22Rv1 (cell line): ENCODE measurements around the gene CSF1.

Experiments
- H3K27ac ChIP-seq: fragments of 450-650 bp; 2 replicates; pipeline ENCODE4 v1.5.1; 2017
- ZFX ChIP-seq: fragments of 450-650 bp; IDR thresholded peaks from 2 replicates; pipeline ENCODE4 v1.6.1; 2017; ENCODE audit warnings: antibody characterized with exemption, borderline replicate concordance
- TF ChIP-seq, protein P1 (sequence below): fragments of 450-650 bp; IDR thresholded peaks from 2 replicates; pipeline ENCODE4 v1.5.1; 2017; ENCODE audit warnings: mild to moderate bottlenecking

CSF1 gene

DNA sequence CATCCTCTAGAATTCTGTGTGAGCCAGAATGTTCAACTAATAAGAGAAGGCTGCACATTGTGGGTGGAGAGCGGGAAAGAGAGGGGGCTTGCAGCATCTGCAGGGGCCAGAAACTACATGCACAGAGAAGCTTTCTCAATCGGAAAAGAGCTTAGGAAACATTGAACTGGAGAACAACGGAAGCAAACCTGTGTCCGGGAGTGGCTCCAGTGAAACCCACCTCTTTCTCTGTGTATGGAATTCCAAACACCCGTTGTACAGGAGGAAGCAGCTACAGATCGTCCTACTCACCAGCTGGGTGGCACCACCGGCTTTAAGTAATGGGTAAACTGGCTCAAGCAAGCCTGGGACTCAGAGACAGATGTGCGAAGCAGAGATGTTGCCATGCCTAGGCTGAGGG, 14.0 kb upstream of the CSF1 start:
- no peak overlapping the region for H3K27ac ChIP-seq
- TF ChIP-seq, protein P1, sequence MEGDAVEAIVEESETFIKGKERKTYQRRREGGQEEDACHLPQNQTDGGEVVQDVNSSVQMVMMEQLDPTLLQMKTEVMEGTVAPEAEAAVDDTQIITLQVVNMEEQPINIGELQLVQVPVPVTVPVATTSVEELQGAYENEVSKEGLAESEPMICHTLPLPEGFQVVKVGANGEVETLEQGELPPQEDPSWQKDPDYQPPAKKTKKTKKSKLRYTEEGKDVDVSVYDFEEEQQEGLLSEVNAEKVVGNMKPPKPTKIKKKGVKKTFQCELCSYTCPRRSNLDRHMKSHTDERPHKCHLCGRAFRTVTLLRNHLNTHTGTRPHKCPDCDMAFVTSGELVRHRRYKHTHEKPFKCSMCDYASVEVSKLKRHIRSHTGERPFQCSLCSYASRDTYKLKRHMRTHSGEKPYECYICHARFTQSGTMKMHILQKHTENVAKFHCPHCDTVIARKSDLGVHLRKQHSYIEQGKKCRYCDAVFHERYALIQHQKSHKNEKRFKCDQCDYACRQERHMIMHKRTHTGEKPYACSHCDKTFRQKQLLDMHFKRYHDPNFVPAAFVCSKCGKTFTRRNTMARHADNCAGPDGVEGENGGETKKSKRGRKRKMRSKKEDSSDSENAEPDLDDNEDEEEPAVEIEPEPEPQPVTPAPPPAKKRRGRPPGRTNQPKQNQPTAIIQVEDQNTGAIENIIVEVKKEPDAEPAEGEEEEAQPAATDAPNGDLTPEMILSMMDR, result no peak
- no peak for TF ChIP-seq ZFX

DNA sequence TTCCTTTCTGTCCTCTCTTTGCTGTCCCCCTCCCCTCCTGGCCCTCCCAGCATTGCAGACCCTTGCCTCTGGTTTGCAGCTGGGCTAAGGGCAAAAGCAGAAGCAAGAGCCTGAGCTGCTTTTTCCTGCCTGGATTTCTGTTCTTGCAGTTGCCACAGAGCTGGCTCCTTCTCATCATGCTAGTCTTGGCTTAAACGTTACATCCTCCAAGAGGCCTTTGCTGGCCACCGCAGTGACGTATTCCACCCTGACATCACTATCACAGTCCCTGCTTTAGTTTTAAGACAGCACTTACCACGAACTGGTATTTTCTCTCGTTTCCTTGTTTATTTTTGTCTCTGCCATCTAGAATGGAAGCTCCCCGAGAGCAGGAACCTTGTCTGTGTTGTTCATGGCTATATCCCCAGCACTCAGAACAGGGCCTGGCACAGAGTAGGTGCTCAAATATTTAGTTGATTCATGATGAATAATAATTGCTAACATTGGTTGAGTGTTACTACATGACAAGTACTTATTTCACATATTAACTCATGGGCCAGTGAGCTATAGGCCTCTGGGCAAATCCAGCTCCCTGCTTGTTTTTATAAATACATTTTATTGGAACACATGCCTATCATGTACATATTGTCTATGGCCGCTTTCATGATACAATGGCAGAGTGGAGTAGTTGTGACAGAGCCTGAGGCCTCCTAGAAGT, 13.2 kb upstream of the CSF1 start:
- no peak overlapping the region for H3K27ac ChIP-seq
- no peak for TF ChIP-seq ZFX
- TF ChIP-seq, protein P1, result no peak

DNA sequence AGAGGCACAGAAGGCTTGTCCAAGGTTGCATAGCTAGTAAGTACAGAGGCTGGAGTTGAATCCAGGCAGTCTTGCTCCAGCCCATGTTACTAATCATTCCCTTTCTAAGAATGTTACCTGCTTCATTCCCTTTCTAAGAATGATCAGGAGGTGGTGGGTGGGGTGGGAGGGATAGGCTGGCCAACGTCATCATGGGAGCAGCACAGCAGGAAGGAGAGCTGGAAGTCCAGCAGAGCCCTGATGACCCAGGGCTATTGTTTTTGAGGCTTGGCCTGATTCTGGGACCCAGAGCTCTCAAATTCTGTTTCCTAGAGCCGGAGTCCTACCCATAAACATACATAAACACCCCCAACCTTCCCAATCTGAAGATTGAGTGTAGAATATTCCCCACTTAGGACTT, 11.8 kb upstream of the CSF1 start:
- TF ChIP-seq, protein P1, result no peak
- no peak for TF ChIP-seq ZFX

DNA sequence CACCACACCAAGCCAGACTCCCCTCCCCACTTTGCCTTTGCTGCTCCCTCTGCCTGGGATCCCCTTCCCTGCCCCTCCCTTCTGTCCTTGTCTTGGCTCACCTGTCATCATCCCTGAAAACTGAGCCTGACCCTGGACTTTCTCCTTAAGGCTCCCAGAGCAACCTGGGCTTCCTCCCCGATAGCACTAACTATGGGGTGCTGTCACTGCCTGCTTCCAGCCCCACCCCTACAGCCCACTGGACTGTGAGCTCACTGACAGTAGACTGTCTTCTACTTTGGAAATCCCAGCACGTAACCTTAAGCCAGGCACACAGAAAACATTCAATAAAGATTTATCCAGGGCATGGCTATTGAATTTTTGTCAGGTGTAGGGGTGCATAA, 9.5 kb upstream of the CSF1 start:
- H3K27ac ChIP-seq, result no peak overlapping the region
- TF ChIP-seq ZFX, result no peak
- TF ChIP-seq, protein P1, result no peak

More for the DNA sequence above, 11.8 kb upstream of the CSF1 start:
- H3K27ac ChIP-seq, result no peak overlapping the region

DNA sequence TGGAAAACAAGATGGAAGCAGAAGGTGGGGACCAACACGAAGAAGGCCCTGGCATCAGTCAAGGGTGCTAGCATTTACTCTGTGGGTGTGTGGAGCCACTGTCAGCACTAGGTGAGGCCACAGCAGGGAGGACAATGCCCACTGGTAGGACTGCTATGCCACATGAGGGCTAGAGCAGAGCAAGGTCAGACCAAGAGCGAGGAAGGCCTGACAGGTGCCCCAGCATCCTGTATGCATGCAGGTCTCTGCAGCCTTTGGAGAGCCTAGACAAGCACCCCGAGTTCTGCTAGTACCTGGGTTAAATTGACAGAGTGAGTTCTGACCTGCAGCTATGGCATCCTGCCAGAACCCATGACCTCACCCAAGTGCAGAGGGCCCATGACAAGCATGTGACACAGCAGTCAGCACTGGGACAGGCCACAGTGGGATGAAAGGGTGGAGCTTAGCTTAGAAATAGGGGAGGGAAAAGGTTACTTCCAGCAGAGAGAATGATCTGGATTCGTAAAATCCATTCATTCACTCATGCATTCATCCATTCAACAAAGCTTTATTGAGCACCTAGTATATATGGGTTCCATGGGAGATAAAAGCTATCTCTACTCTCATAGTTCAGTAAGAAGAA, 9.0 kb upstream of the CSF1 start:
- no peak for TF ChIP-seq ZFX
- TF ChIP-seq, protein P1, result no peak
- no peak overlapping the region for H3K27ac ChIP-seq

DNA sequence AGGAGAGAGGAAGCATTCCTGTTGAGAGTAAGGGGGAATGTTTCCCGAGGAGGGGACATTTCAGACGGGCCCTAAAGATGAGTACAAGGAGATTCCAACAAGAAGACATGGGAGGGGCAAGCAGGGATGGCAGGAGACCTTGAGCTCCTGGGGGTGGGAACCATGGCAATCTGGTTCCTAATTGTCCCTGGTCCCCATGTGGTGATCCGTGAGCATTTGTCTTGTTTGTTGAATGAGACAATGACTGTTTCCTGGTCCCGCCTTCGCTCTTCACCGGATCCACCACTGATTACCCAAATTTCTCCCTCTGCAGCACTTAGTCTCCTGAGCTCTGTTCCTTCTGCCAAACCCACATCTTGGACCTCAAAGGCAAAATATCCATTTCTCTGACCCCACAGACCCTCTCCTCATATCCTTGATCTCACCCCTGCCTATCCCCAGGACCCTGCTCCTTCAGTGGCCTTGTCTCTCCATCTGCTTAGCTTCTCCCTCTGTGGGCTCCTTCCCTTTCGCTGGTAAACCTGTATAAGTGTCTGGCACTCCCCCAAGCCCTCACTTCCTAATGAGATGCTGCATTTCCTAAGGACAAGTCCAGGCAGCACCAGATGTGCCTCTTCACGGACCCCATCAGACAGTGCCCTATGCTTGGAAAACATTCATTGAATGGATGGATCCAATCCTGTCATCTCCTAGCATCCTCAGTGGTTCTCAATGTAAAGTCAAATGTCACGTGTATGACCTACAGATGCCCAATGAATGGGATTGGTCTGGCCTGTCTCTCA, 8.3 kb upstream of the CSF1 start:
- TF ChIP-seq, protein P1, result no peak
- no peak overlapping the region for H3K27ac ChIP-seq

DNA sequence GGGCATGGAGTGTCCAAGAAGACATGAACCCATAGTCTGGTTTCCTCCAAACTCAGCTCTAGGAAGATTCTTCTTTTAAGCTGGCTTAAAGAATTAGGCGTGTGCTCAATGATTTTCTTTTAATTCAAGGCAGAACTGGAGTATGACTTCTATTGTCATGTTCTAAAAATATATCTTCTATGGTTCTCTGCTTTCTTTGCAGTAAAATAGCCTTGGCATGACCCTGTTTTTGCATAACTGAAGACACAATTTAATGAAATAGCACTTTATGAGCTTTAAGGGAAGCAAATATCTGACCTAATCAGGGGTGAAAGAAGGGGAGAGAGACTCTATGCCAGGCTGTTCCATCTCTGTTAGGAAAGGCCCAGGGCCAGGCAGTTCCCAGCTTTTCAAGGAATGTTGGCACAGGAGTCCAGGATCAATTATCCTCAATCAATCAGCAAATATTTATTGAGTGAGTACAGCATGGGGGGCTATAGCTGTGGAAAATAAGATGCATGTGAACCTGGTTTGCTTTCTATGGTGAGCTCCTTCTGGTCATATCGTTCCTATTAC, 7.2 kb upstream of the CSF1 start:
- no peak overlapping the region for H3K27ac ChIP-seq

More for the DNA sequence above, 7.2 kb upstream of the CSF1 start:
- TF ChIP-seq, protein P1, result no peak
